Measurements from ENCODE around the gene RNU1-4. TPM values are rescaled to one million over a fixed set of nuclear protein-coding genes. Genes with fewer than 3 reads are reported as not detected.
"Not testable (repeated sequence)": the region's sequence is repeated elsewhere in the genome, so short reads cannot be mapped to it uniquely, and the experiment has no call there.

The RNU1-4 gene
- total and polyA plus RNA-seq, 7 donors = 1,264 to 5,208 (median 3,151) TPM; not detected in 3

DNA sequence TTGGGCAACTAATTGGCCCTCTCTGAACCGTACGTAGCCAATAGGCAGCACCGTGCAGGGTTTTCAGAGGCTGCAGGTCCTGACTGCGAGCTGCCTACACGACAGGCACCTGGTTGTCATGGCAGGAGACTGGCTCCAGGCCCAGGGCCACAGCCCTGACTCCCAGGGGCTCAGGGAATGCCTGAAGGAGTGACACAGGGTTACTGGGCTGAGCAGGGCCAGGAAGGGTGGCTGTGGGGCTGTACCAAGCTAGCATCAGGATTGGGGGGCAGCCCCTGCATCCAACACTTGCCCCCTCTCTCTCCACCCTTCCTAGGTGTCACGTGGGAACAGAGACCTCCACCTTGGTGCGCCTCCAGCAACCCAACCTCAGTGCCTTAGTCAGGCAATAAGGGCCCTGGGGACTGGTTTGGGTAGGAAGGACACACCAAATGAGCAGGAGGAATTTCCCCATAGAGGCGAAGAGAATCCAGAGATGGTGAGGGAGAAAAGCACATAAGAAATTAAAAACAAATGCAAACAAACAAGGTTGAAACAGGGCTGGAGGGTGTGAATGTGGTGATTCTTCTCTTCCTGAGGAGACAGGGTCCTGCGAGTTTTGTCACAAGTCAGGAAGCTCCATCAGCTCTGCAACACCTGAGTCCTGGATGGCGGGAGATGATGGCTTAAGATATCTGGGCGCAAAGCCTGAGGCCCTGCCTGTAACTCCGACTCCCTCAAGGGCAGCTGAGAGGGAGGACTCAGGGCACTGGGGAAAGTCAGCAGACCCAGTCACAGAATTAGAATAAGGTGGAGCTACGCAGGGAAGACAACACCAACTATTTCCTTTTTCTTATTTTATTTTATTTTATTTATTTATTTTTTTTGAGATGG lies 19.7 kb upstream of the RNU1-4 start:
- ATAC-seq (no peak), DNase-seq (peak; percentile 11 to 51)
- TF ChIP-seq CTCF (IDR thresholded peaks at IDR 0.05) = no peak
- no peak overlapping the region for H3K27ac ChIP-seq
- intact Hi-C loops (cut with DNase I) = no loop called here
- no peaks in the 10 kb centered on the region for H3K4me1 ChIP-seq
- no peaks in the 10 kb centered on the region for H3K36me3 ChIP-seq (ENCODE audit: insufficient read depth in 1 of 2, low read depth in 1 of 2)
- H3K4me3 ChIP-seq = no peak overlapping the region
- WGBS, 3 donors = 86 to 89% (median 87%) methylated on average over 13 of the region's 13 CpGs
- H3K9me3 ChIP-seq = no peaks in the 10 kb centered on the region
- H3K27me3 ChIP-seq (ENCODE audit: insufficient read depth in 3 of 3, low read length in 2 of 3) = peaks cover 0 to 42% (median 4%) of the 10 kb centered on the region in 3 donors

- 71 to 74% (median 73%) methylated on average over 11 of the region's 11 CpGs for WGBS, 3 donors
- DNase-seq (peak in 1 of 2 donors; percentile 1), ATAC-seq (no peak)
- intact Hi-C loops (cut with DNase I) = no loop called here
- H3K4me1 ChIP-seq = no peaks in the 10 kb centered on the region
- H3K9me3 ChIP-seq = no peaks in the 10 kb centered on the region
- no peaks in the 10 kb centered on the region for H3K36me3 ChIP-seq (ENCODE audit: insufficient read depth in 1 of 2, low read depth in 1 of 2)
- TF ChIP-seq CTCF (IDR thresholded peaks at IDR 0.05) = no peak
- H3K27ac ChIP-seq = no peak overlapping the region
- H3K27me3 ChIP-seq (ENCODE audit: insufficient read depth in 3 of 3, low read length in 2 of 3) = peaks cover 0 to 42% (median 0%) of the 10 kb centered on the region in 3 donors
- H3K4me3 ChIP-seq = no peak overlapping the region
Measured at GRCh38 chr1:16721871-16722641, 18.3 kb upstream of the RNU1-4 start.

DNA sequence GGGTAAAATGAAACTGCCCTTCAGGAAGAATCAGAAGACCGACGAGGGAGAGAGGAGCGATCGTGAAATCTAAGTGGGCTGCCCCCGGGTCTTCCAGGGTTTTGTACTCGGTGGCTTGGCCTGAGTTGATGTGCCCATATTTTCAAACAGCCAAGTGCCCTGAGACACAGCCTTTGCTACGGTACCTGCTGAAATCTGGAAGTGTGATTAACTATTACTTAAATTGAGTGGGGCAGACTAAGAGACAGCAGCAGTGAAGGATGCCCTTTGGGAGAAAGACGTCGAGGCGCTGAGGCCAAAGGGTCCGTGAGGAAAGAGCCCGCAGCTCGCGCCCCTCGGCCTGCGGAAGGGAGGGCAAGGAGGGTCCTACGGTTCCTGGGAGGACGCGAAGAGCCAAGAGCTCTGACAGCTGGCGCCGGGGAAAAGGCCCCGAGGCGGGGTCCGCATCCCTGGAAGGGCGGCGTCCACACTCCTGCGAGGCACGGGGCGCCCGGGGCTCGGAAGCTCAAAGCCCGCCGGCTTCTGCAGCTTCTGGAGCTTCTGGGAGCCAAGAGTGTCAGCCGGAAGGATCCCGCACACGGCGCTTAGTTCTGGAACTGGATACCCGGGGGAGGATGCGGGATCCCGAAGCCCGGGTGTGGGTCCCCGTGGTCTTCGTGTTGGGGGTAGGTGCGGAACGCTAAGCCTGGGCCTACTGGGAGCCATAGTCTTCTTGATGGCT lies 15.4 kb upstream of the RNU1-4 start:
- no peaks in the 10 kb centered on the region for H3K36me3 ChIP-seq (ENCODE audit: insufficient read depth in 1 of 2, low read depth in 1 of 2)
- H3K27ac ChIP-seq = no peak overlapping the region
- intact Hi-C loops (cut with DNase I) = no loop called here
- ATAC-seq = peak in 3 of 4 donors; percentile 32 to 44 (median 33)
- DNase-seq = peak; percentile 19 to 62
- H3K27me3 ChIP-seq (ENCODE audit: insufficient read depth in 3 of 3, low read length in 2 of 3) = peaks cover 0 to 38% (median 3%) of the 10 kb centered on the region in 3 donors
- H3K4me3 ChIP-seq = no peak overlapping the region
- no peaks in the 10 kb centered on the region for H3K9me3 ChIP-seq
- no peaks in the 10 kb centered on the region for H3K4me1 ChIP-seq
- WGBS, 3 donors = 53 to 68% (median 63%) methylated on average over 45 of the region's 45 CpGs
- TF ChIP-seq CTCF (IDR thresholded peaks at IDR 0.05) = no peak

DNA sequence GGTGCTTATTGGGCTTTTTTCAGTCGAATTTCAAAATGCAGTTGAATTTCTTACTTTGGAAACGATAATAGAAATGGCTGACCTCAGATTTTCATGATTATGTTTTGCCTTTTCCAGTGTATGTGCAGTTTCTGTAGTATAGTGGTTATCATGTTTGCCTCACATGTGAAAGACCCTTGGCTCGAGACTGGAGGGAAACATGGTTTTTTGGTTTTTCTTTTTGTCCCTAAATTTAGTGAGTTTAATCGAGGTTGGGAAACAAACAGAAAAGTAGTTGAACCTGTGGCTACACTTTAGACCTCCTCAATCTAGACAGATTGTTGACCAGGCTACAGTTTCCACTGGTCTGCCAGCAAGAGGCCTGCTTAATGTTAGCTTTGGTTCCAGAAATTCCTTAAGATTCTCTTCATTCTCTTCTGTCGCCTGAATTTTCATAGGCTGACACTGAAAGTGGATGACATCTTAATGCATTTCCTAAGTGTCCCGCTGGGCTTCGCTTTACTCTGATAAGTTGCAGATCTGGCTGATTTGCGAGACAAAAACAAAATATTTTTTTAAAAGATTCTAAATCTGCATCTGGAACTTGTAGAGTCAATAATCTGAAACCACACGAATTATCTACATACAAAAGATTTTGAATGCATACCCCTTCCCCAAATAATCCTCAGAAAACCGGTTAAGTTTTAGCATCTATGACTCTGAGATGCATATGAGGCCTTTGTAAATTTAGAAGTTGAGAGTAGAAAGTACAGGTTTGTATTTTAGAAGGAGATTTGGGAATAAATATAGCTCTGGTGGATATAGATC lies 14.7 kb upstream of the RNU1-4 start:
- H3K27ac ChIP-seq; H3K4me3 ChIP-seq; H3K9me3 ChIP-seq; intact Hi-C loops (cut with DNase I); H3K4me1 ChIP-seq; H3K36me3 ChIP-seq (ENCODE audit: insufficient read depth in 1 of 2, low read depth in 1 of 2): not testable (repeated sequence)
- peaks cover 0 to 38% (median 3%) of the 10 kb centered on the region in 3 donors for H3K27me3 ChIP-seq (ENCODE audit: insufficient read depth in 3 of 3, low read length in 2 of 3)
- 79 to 84% (median 82%) methylated on average over 10 of the region's 10 CpGs for WGBS, 3 donors
- peak in 2 of 4 donors; percentile 13 to 22 for ATAC-seq
- DNase-seq = peak in 1 of 2 donors; percentile 5
